HepG2 (cell line): ENCODE measurements around the gene FAM169A. TPM values are rescaled to one million over a fixed set of nuclear protein-coding genes. Genes with fewer than 3 reads are reported as not detected.
A peak's percentile ranks its signal among the peaks of the same experiment; 100 is the strongest.

Experiments used
- ATAD3A ChIP-seq: sonication (generic); formaldehyde crosslinking; IDR thresholded peaks from 2 replicates; pipeline ENCODE4 v1.4.0; 2020; ENCODE audit warnings: missing genetic modification reagents
- DNMT1 ChIP-seq: sonication (generic); formaldehyde crosslinking; IDR thresholded peaks from 2 replicates; pipeline ENCODE4 v1.5.1; 2020; ENCODE audit warnings: mild to moderate bottlenecking, missing genetic modification reagents
- HMGXB3 ChIP-seq: sonication (generic); formaldehyde crosslinking; IDR thresholded peaks from 2 replicates; pipeline ENCODE4 v1.4.0; 2020; ENCODE audit warnings: missing genetic modification reagents, borderline replicate concordance
- KLF11 ChIP-seq: IDR thresholded peaks from 2 replicates; pipeline ENCODE4 v1.6.1; 2016; ENCODE audit warnings: missing compliant biosample characterization
- KLF12 ChIP-seq: sonication (generic); formaldehyde crosslinking; IDR thresholded peaks from 2 replicates; pipeline ENCODE4 v1.4.0; 2020; ENCODE audit warnings: missing genetic modification reagents, borderline replicate concordance
- MTF1 ChIP-seq: sonication (generic); formaldehyde crosslinking; IDR thresholded peaks from 2 replicates; pipeline ENCODE4 v1.5.0; 2020; ENCODE audit warnings: missing genetic modification reagents
- MTF2 ChIP-seq: sonication (generic); formaldehyde crosslinking; IDR thresholded peaks from 2 replicates; pipeline ENCODE4 v1.5.0; 2020; ENCODE audit warnings: missing genetic modification reagents, borderline replicate concordance
- MYC ChIP-seq: sonication (generic); formaldehyde crosslinking; IDR thresholded peaks from 2 replicates; pipeline ENCODE4 v1.9.0; 2021; ENCODE audit warnings: missing genetic modification reagents, borderline replicate concordance
- NFYC ChIP-seq: IDR thresholded peaks from 2 replicates; pipeline ENCODE4 v1.6.1; 2016; ENCODE audit warnings: missing genetic modification reagents, missing compliant biosample characterization
- NR2F1 ChIP-seq, 2 experiments: fragments of 450-650 bp in 1 of 2; formaldehyde crosslinking in 1 of 2; IDR thresholded peaks; 2 replicates each; pipeline versions ENCODE4 v1.5.0 to v1.6.1; 2016 to 2020; ENCODE audit warnings: mild to moderate bottlenecking in 1 of 2, missing compliant biosample characterization in 1 of 2, missing genetic modification reagents in 1 of 2, moderate library complexity in 1 of 2
- RBM39 ChIP-seq: fragments of 200-400 bp; formaldehyde crosslinking; IDR thresholded peaks from one replicate; pipeline ENCODE4 v1.6.1; 2018; ENCODE audit warnings: antibody characterized with exemption, mild to moderate bottlenecking, low read depth, low read length; ENCODE audit not compliant: poor library complexity, severe bottlenecking
- SIX1 ChIP-seq: sonication (generic); formaldehyde crosslinking; IDR thresholded peaks from 2 replicates; pipeline ENCODE4 v1.4.0; 2020; ENCODE audit warnings: missing genetic modification reagents, borderline replicate concordance
- SRY ChIP-seq: sonication (generic); formaldehyde crosslinking; IDR thresholded peaks from 2 replicates; pipeline ENCODE4 v1.8.0; 2022; ENCODE audit warnings: mild to moderate bottlenecking, missing genetic modification reagents
- THAP11 ChIP-seq: IDR thresholded peaks from 2 replicates; pipeline ENCODE4 v1.6.1; 2016; ENCODE audit warnings: missing biosample characterization, missing genetic modification reagents
- TMF1 ChIP-seq: sonication (generic); formaldehyde crosslinking; IDR thresholded peaks from 2 replicates; pipeline ENCODE4 v1.8.1; 2022; ENCODE audit warnings: low read depth, missing genetic modification reagents
- U2AF2 ChIP-seq: fragments of 200-400 bp; formaldehyde crosslinking; IDR thresholded peaks from 2 replicates; pipeline ENCODE4 v1.6.1; 2017; ENCODE audit warnings: low read depth, mild to moderate bottlenecking, low read length
- ZBTB42 ChIP-seq: sonication (generic); formaldehyde crosslinking; IDR thresholded peaks from 2 replicates; pipeline ENCODE4 v1.5.0; 2020; ENCODE audit warnings: mild to moderate bottlenecking, missing genetic modification reagents
- ZFY ChIP-seq: sonication (generic); formaldehyde crosslinking; IDR thresholded peaks from 2 replicates; pipeline ENCODE4 v1.4.0; 2020; ENCODE audit warnings: missing genetic modification reagents
- ZNF10 ChIP-seq: sonication (generic); formaldehyde crosslinking; IDR thresholded peaks from 2 replicates; pipeline ENCODE4 v1.4.0; 2020; ENCODE audit warnings: mild to moderate bottlenecking, low read depth, missing genetic modification reagents, borderline replicate concordance
- ZNF136 ChIP-seq: sonication (generic); formaldehyde crosslinking; IDR thresholded peaks from 2 replicates; pipeline ENCODE4 v1.8.1; 2022; ENCODE audit warnings: low read depth, mild to moderate bottlenecking, moderate library complexity, missing genetic modification reagents
- ZNF160 ChIP-seq: sonication (generic); formaldehyde crosslinking; IDR thresholded peaks from 2 replicates; pipeline ENCODE4 v1.8.0; 2022; ENCODE audit warnings: mild to moderate bottlenecking, inconsistent platforms, missing genetic modification reagents
- ZNF230 ChIP-seq: sonication (generic); formaldehyde crosslinking; IDR thresholded peaks from 2 replicates; pipeline ENCODE4 v1.4.0; 2020; ENCODE audit warnings: mild to moderate bottlenecking, missing genetic modification reagents
- ZNF747 ChIP-seq: sonication (generic); formaldehyde crosslinking; IDR thresholded peaks from 2 replicates; pipeline ENCODE4 v1.8.1; 2023; ENCODE audit warnings: missing genetic modification reagents, mild to moderate bottlenecking, borderline replicate concordance
- ZNF766 ChIP-seq: sonication (generic); formaldehyde crosslinking; IDR thresholded peaks from 2 replicates; pipeline ENCODE4 v1.5.0; 2020; ENCODE audit warnings: missing genetic modification reagents, borderline replicate concordance
- ZNF841 ChIP-seq: sonication (generic); formaldehyde crosslinking; IDR thresholded peaks from 2 replicates; pipeline ENCODE4 v1.8.1; 2023; ENCODE audit warnings: missing genetic modification reagents, borderline replicate concordance
- polyA plus RNA-seq, 8 experiments: library from polyadenylated mRNA; depleted of rRNA in 3 of 8; stranded (reverse) in 7 of 8; unstranded in 1 of 8; fragments of >200 nt; fragmentation: Illumina TruSeq in 4 of 8; extraction: Trizol in 4 of 8; gene quantifications; 2 replicates each; pipeline versions ENCODE4 v1.2.1 to v1.2.3, GENCODE V29; 2011 to 2016; ENCODE audit warnings: low read depth in 4 of 8, missing spikeins in 1 of 8, mixed read lengths in 1 of 8; ENCODE audit not compliant: insufficient read depth in 1 of 8
- total RNA-seq, 5 experiments: library from RNA; depleted of rRNA; stranded (reverse); fragments of >200 nt; fragmentation: Illumina TruSeq; extraction: Trizol; gene quantifications; 2 replicates each; pipeline ENCODE4 v1.2.3, GENCODE V29; 2016; ENCODE audit warnings: low read depth in 1 of 5

The FAM169A gene
- total and polyA plus RNA-seq, 2 of the 13 experiments (the other 11 are each of a cell fraction or from before 2014, with no cell fraction given), result 21.1 to 110 TPM

DNA sequence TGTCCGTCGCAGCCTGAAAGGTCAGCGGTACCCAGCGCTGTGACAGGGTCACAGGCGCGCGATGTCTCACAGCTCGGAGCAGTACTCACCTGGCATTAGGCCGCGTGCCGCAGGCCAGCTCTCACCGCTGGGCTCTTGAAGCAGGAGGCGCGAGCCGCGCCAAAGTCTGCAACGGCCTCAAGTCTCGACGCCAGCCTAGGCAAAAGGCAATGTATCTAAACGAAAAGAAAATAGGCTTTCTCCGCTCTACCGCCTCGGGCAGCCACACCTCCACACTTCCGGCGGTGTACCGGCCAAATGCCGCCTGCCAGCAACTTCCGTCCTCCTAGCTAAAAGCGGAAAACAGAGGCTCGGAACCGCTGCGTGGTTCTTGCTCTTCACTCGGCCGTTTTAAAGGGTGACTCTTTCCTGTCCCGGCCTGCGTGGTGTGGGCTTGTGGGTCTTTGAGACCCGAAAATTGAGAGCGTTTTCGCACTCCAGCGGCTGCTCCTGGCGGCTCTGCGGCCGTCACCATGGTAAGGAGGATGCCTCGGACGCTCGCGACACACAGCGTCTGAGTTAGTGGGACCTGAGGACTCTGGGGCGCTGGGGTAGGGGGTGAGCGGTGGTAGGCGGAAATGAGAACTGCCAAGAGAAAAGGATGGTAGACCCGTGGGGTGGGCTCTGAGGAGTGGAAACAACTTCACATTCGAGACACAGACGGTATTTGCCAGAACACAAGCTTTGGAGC is 99.2 kb downstream of the FAM169A start, which contains the start of the genes GFM2 and NSA2 (continued):
- TF ChIP-seq HMGXB3, result peak; percentile 60; the same call in 1 of the 2 replicates
- peak; percentile 88 for TF ChIP-seq ZFY (CRISPR knock-in tag)
- no peak for TF ChIP-seq ZBTB42 (CRISPR knock-in tag)
- peak; percentile 94 for TF ChIP-seq MYC (CRISPR knock-in tag)
- TF ChIP-seq ZNF10 (CRISPR knock-in tag), result no peak
- peak; percentile 86 for TF ChIP-seq RBM39
- TF ChIP-seq ZNF160 (CRISPR knock-in tag), result peak; percentile 67; the same call in 1 of the 2 replicates
- TF ChIP-seq DNMT1 (CRISPR knock-in tag), result 0 out of 2 replicates have a peak, but pooled peaks have one; percentile 35
- TF ChIP-seq ZNF766 (CRISPR knock-in tag), result no peak
- TF ChIP-seq ZNF841, result no peak
- TF ChIP-seq ZNF747 (CRISPR knock-in tag), result peak; percentile 43; the same call in 1 of the 2 replicates
- TF ChIP-seq MTF2 (CRISPR knock-in tag), result no peak
- TF ChIP-seq MTF1 (CRISPR knock-in tag), result 0 out of 2 replicates have a peak, but pooled peaks have one; percentile 64
- no peak for TF ChIP-seq NFYC (CRISPR knock-in tag)
- peak; percentile 51; the same call in 1 of the 2 replicates for TF ChIP-seq SIX1
- TF ChIP-seq KLF12, result peak; percentile 91
- peak; percentile 83; the same call in 1 of the 2 replicates for TF ChIP-seq ZNF136 (CRISPR knock-in tag)
- 0 out of 4 replicates have a peak, but pooled peaks of 1 of the 2 experiments have one; percentile 33 for TF ChIP-seq NR2F1 (CRISPR knock-in tag; IDR thresholded peaks at IDR 0.05)
- TF ChIP-seq ZNF230 (CRISPR knock-in tag), result peak; percentile 54; the same call in 1 of the 2 replicates
- 0 out of 2 replicates have a peak, but pooled peaks have one; percentile 58 for TF ChIP-seq KLF11
- no peak; the same call in 1 of the 2 replicates for TF ChIP-seq TMF1 (CRISPR knock-in tag)
- peak; percentile 95 for TF ChIP-seq THAP11 (CRISPR knock-in tag)
- TF ChIP-seq SRY (CRISPR knock-in tag), result peak; percentile 83; the same call in 1 of the 2 replicates
- no peak for TF ChIP-seq U2AF2
- TF ChIP-seq ATAD3A, result no peak
